ENCODE data around the gene HPSE2.

HPSE2 gene

GRCh38 chr10:98433881-98434732 lies 801.5 kb downstream of the HPSE2 start:
- no peak for DNase-seq (ENCODE audit: low read depth, low spot score)

- DNase-seq (ENCODE audit: low read depth, low spot score) = no peak
Measured at GRCh38 chr10:98433371-98433770, 802.3 kb downstream of the HPSE2 start.

- DNase-seq (ENCODE audit: low read depth, low spot score) = no peak
Measured at GRCh38 chr10:98432330-98432729, 803.3 kb downstream of the HPSE2 start.

- DNase-seq (ENCODE audit: low read depth, low spot score) = no peak
Measured at GRCh38 chr10:98431016-98431415, 804.6 kb downstream of the HPSE2 start.

- no peak for DNase-seq (ENCODE audit: low read depth, low spot score)
Measured at GRCh38 chr10:98430427-98430826, 805.2 kb downstream of the HPSE2 start.

GRCh38 chr10:98429320-98430072 lies 806.2 kb downstream of the HPSE2 start:
- no peak for DNase-seq (ENCODE audit: low read depth, low spot score)

GRCh38 chr10:98427011-98427515 lies 808.6 kb downstream of the HPSE2 start:
- DNase-seq (ENCODE audit: low read depth, low spot score) = no peak

GRCh38 chr10:98425511-98426352 lies 809.9 kb downstream of the HPSE2 start:
- no peak for DNase-seq (ENCODE audit: low read depth, low spot score)

- no peak for DNase-seq (ENCODE audit: low read depth, low spot score)
Measured at GRCh38 chr10:98424295-98425254, 811.1 kb downstream of the HPSE2 start.

- DNase-seq (ENCODE audit: low read depth, low spot score) = no peak
Measured at GRCh38 chr10:98423691-98424120, 811.9 kb downstream of the HPSE2 start.

GRCh38 chr10:98422182-98422581 lies 813.5 kb downstream of the HPSE2 start:
- DNase-seq (ENCODE audit: low read depth, low spot score) = no peak

- no peak for DNase-seq (ENCODE audit: low read depth, low spot score)
Measured at GRCh38 chr10:98420786-98421185, 814.9 kb downstream of the HPSE2 start.

GRCh38 chr10:98419469-98420261 lies 816.0 kb downstream of the HPSE2 start:
- DNase-seq (ENCODE audit: low read depth, low spot score) = no peak

GRCh38 chr10:98418665-98419468 lies 816.8 kb downstream of the HPSE2 start:
- DNase-seq (ENCODE audit: low read depth, low spot score) = no peak

- DNase-seq (ENCODE audit: low read depth, low spot score) = no peak
Measured at GRCh38 chr10:98417973-98418664, 817.5 kb downstream of the HPSE2 start.

GRCh38 chr10:98417481-98417959 lies 818.1 kb downstream of the HPSE2 start:
- no peak for DNase-seq (ENCODE audit: low read depth, low spot score)

- DNase-seq (ENCODE audit: low read depth, low spot score) = no peak
Measured at GRCh38 chr10:98416606-98417388, 818.9 kb downstream of the HPSE2 start.
